ENCODE measurements around the gene ZNF236.
"Not testable (repeated sequence)": the region's sequence is repeated elsewhere in the genome, so short reads cannot be mapped to it uniquely, and the experiment has no call there.

ZNF236 gene

DNA sequence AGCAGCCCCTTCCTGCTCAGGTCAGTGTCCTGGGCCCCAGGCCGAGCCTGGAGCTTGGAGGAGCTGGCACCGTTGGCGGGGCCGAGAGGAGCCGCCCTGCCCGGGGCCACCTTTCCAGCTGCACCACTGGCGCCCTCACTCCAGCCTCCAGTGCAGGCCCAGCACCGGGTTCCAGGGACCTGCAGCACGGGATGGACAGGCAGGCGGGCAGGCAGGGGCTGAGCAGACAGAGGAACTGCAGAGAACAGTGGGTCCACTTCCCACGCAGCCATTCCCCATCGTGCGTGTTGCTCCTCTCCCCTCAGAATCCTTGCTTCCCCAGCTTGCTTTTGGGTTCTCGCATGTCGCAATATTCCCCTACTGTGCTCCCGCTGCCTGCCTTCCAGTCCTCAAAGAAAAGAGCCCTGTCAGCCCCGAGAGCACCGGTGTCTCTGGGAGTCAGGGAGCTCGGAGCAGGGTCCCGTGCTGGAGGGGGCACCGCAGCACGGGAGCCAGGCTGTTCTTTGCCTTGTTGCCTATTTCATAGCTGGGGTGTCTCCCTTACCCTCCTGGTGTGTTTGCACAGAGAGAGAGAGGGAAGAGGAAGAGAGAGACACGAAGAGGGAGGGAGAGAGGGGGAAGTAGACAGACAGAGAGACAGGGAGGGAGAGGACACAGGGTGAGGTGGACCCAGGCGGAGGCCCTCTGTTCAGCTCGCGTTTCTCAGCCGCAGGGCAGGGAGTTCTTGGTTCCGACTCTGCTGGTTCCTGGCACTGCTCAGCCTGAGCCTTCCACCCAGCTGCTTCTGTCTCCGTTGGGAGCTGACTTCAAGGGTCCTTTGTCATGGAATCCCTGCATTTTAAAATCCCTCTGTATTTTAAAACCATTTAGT, 184.2 kb downstream of the ZNF236 start:
- no peak for DNase-seq (ENCODE audit: low read depth)

GRCh38 chr18:77007251-77007650, 184.9 kb downstream of the ZNF236 start:
- DNase-seq (ENCODE audit: low read depth), result no peak

DNA sequence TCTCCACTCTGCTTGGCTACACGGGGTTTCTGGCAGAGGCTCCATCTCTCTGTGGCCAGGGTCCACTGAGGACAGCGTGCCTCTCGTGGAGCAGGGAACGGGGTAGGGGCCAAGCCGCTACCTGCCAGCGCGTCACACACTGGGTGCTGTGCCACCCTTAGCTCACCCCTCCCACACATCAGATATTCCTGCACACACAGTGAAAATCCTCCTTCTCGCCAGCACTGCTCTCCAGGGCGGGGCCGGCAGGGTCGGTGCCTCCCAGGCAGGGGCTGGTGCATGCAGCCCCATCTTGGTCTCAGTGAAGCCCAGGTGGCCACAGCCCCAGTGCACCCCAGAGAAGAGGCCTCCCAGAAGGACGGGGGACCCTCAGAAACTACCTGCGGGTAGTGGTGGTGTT, 185.6 kb downstream of the ZNF236 start:
- no peak for DNase-seq (ENCODE audit: low read depth)

- DNase-seq (ENCODE audit: low read depth), result no peak
These were observed 186.4 kb downstream of the ZNF236 start for GRCh38 chr18:77008576-77009315.

DNA sequence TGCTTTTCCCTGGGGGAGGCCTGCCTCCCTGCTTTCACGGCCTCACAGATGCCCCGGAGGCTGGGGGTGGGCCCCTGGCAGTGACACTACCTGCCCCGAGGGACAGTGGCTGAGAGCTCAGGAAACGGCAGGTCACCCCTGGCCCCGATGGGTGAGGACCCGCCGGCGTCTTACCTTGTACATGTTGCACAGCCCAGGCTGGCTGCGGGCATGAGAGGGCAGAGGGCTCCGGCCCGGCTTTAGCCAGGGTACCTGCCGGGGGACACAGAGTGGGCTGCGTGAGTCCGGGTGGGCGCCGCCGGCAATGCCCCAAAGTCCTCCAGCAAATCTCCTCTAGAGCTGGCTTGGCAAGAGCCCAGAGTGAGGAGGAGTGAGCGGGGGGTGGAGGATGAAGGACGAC, 187.3 kb downstream of the ZNF236 start:
- DNase-seq (ENCODE audit: low read depth), result no peak

DNA sequence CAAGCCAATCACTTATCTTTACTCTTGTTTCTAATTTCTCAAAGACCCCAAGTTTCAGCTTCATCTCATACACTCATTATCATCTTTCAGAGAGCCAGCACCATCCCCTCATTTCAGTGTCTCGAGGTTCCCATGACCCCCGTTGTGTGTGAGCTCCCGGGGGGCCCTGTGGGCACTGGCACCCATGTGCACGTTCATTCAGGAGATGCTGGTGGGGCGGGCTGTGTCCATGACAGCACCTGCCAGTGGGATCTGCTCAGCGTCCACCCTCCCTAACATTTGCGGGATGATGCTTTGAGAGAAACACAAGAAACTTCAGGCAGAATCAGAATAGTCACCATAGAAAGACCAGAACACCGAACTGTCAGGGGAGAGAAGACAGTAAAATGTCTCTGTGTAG, 189.8 kb downstream of the ZNF236 start:
- no peak for DNase-seq (ENCODE audit: low read depth)

DNA sequence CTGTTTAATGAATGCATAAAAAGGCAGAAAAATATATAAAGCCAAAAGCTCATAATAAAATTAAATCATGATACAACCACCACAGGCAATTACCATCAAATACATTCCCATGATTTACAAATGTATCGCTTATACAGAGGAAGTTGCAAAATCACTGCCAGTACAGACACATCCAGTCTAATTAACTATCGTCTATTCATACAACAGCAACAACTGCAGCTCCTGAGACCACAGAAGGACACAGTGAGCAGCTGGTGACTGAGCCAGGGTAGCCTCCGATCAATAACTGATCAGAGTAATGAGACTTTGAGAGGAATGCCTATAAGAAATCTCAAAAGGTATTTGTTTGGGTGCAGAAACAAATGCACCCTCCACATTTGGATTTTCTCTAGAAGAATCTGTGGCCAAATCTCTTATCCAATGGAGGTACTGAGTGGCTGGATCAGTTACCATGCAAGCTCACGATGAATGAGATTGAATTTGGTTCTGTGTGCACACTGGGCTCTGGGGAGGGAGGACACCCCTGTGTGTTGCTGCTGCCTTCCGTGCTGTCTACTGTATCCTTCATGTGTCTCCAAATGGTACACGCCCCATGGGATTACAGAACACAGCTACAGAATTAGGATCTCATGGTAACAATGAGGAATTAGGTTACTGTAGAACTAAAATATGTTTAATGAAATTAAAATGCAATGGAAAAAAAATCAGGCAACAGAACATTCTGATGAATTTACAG, 190.6 kb downstream of the ZNF236 start:
- no peak for DNase-seq (ENCODE audit: low read depth)

GRCh38 chr18:77013811-77014521, 191.6 kb downstream of the ZNF236 start:
- DNase-seq (ENCODE audit: low read depth), result no peak

- no peak for DNase-seq (ENCODE audit: low read depth)
These were observed 192.2 kb downstream of the ZNF236 start for GRCh38 chr18:77014538-77014937.

GRCh38 chr18:77015169-77015568, 192.8 kb downstream of the ZNF236 start:
- DNase-seq (ENCODE audit: low read depth), result no peak

- no peak for DNase-seq (ENCODE audit: low read depth)
These were observed 193.7 kb downstream of the ZNF236 start for GRCh38 chr18:77015771-77016710.

GRCh38 chr18:77016936-77017335, 194.6 kb downstream of the ZNF236 start:
- no peak for DNase-seq (ENCODE audit: low read depth)

DNA sequence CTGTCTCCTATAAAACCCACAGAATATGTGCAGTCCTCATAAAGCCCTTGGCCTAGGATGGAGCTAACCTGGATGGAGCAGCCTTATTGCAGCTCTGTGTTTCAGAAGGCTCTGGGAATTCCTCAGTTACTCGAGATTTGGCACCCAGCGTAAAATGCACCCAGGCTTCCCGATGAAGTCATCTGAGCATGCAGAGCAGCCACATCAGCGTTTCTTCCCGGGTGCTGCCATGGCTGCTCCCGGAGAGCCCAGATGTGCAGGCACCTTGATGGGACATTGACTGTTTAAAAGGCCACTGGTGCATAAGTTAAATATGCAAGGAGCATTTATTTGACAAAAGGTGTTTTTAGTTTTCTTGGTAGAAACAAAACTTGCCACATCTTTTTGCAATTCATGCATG, 195.0 kb downstream of the ZNF236 start:
- no peak for DNase-seq (ENCODE audit: low read depth)

- DNase-seq (ENCODE audit: low read depth), result not testable (repeated sequence)
These were observed 196.3 kb downstream of the ZNF236 start for GRCh38 chr18:77018650-77019049.

GRCh38 chr18:77019641-77020040, 197.3 kb downstream of the ZNF236 start:
- no peak for DNase-seq (ENCODE audit: low read depth)

Measured in stimulated activated CD8-positive, alpha-beta memory T cell treated with anti-CD3 and anti-CD28 coated beads, Interleukin-7, amount 100 ng/mL, for 24 hours (primary cell).